Spleen (tissue), 11 donors: ENCODE results near the gene EIF2S3. TPM values are rescaled to one million over a fixed set of nuclear protein-coding genes. Genes with fewer than 3 reads are reported as not detected.

Experiments used
- DNase-seq: peaks from one replicate; pipeline ENCODE4 v3.0.0-alpha.2; 2020
- H3K27ac ChIP-seq, 8 donors: fragments of 200-600 bp; sonication (generic) in 7 of 8; 1 replicate in 4 of 8; 2 replicates in 4 of 8; pipeline versions ENCODE4 v1.5.0 to v1.8.0; 2016 to 2021; ENCODE audit warnings: inconsistent platforms in 4 of 8, mild to moderate bottlenecking in 4 of 8, moderate library complexity in 1 of 8
- H3K27me3 ChIP-seq, 7 donors: fragments of 200-600 bp; sonication (generic) in 6 of 7; replicated peaks in 1 of 7; 1 replicate in 4 of 7; 2 replicates in 3 of 7; pipeline versions ENCODE4 v1.5.0 to v1.8.0; 2016 to 2021; ENCODE audit warnings: inconsistent platforms in 3 of 7, mild to moderate bottlenecking in 1 of 7
- H3K36me3 ChIP-seq, 6 donors: fragments of 200-600 bp; sonication (generic) in 5 of 6; 1 replicate in 4 of 6; 2 replicates in 2 of 6; pipeline versions ENCODE4 v1.5.0 to v1.8.0; 2016 to 2021; ENCODE audit warnings: inconsistent platforms in 2 of 6
- H3K4me1 ChIP-seq, 6 donors: fragments of 200-600 bp; sonication (generic) in 5 of 6; 1 replicate in 3 of 6; 2 replicates in 3 of 6; pipeline versions ENCODE4 v1.5.0 to v1.8.0; 2016 to 2021; ENCODE audit warnings: inconsistent platforms in 3 of 6
- H3K4me3 ChIP-seq, 8 donors: fragments of 200-600 bp; sonication (generic) in 7 of 8; 1 replicate in 4 of 8; 2 replicates in 4 of 8; pipeline versions ENCODE4 v1.5.0 to v1.8.0; 2016 to 2021; ENCODE audit warnings: inconsistent platforms in 4 of 8, mild to moderate bottlenecking in 4 of 8, moderate library complexity in 2 of 8
- H3K9me3 ChIP-seq, 8 donors: fragments of 200-600 bp; sonication (generic) in 7 of 8; 1 replicate in 4 of 8; 2 replicates in 4 of 8; pipeline versions ENCODE4 v1.5.0 to v1.8.0; 2016 to 2021; ENCODE audit warnings: inconsistent platforms in 4 of 8
- CTCF ChIP-seq, 11 experiments: fragments of 200-600 bp in 7 of 11; fragments of 450-650 bp in 4 of 11; sonication (generic) in 4 of 11; IDR thresholded peaks in 8 of 11; conservative IDR thresholded peaks in 3 of 11; 1 replicate in 7 of 11; 2 replicates in 4 of 11; pipeline versions ENCODE4 v1.4.0 to v1.8.0; 2016 to 2021; ENCODE audit warnings: antibody characterized with exemption in 11 of 11, inconsistent platforms in 4 of 11, mild to moderate bottlenecking in 1 of 11
- POLR2A ChIP-seq, 3 donors: fragments of 450-650 bp; IDR thresholded peaks; one replicate each; pipeline ENCODE4 v1.5.1; 2017; ENCODE audit warnings: antibody characterized with exemption in 3 of 3, mild to moderate bottlenecking in 1 of 3
- POLR2AphosphoS5 ChIP-seq, 3 donors: sonication (generic); formaldehyde crosslinking; IDR thresholded peaks; one replicate each; pipeline ENCODE4 v1.5.1; 2017; ENCODE audit warnings: antibody characterized with exemption in 3 of 3
- WGBS, 5 donors: extraction: QIAGEN DNeasy Blood & Tissue Kit in 3 of 5; methylation state at CpG; one replicate each; pipeline versions ENCODE4 v1.1.5 to v1.1.7; 2013 to 2018; 5-methylcytosine and 5-hydroxymethylcytosine counted together
- intact Hi-C: fragments of 100-400 bp; cut with DNase I; formaldehyde crosslinking; loops from one replicate; pipeline ENCODE4 v1.15.0; 2023; ENCODE audit warnings: low total_unique reads
- polyA plus RNA-seq, 3 donors: library from polyadenylated mRNA; stranded (reverse); fragments of 200-250 nt; gene quantifications; one replicate each; pipeline ENCODE4 v1.2.1, GENCODE V29; 2013
- total RNA-seq, 7 donors: library from RNA; depleted of rRNA in 3 of 7; stranded (reverse); fragments of >200 nt in 3 of 7; fragmentation: NEBNext Ultra II Directional in 4 of 7; extraction: Animal tissue kit (Norgen Biotek cat#: 25700) in 4 of 7; gene quantifications; one replicate each; pipeline versions ENCODE4 v1.1.0 to v1.2.1, GENCODE V29; 2016 to 2021
- donor health status: healthy with polysubstance abuse.
- donor health status: DM: no; HTN: no; CAD: no; lungs with moderate emphysema.
- donor health status: DM: no; HTN: no; CAD: no.
- donor health status: Bipolar disorder and iron deficiency.
- donor health status: healthy.
- donor health status: DM: no; HTN: no; CAD: no.
- donor health status: DM: yes; HTN: yes; CAD: no.

Gene EIF2S3
- total and polyA plus RNA-seq, 10 donors, result 67.6 to 207 (median 133) TPM

DNA sequence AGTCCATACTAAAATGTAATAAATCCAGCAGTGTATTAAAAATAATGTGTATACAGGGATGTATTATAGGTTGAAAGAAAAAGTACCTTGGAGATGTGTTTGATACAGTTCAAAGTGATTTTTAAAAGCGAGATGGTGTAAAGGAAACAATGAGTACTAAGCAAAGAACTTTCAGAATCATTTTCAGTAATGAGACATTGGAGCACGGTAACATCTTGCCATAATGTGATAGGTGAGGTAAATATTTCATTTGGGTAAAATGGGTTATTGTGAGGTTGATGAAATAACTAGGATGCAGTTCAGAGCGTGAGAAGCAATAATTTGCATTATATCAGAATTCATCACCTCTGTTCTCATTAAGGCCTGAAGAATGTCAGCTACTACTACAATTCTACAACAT is 25.9 kb downstream of the EIF2S3 start:
- H3K36me3 ChIP-seq, result peaks cover 0 to 28% (median 4%) of the 10 kb centered on the region in 6 donors
- no peaks in the 10 kb centered on the region for H3K27me3 ChIP-seq
- no peak overlapping the region for H3K4me3 ChIP-seq
- TF ChIP-seq POLR2A (IDR thresholded peaks at IDR 0.05), result no peak
- TF ChIP-seq CTCF (IDR thresholded peaks at IDR 0.05 in 8 of 11, conservative IDR thresholded peaks at IDR 0.05 in 3 of 11), result no peak
- no peak for TF ChIP-seq POLR2AphosphoS5 (IDR thresholded peaks at IDR 0.05)
- H3K4me1 ChIP-seq, result no peaks in the 10 kb centered on the region
- H3K9me3 ChIP-seq, result no peaks in the 10 kb centered on the region
- WGBS, 5 donors, result 70 to 86% (median 77%) methylated on average over 3 of the region's 3 CpGs
- intact Hi-C loops, result loop anchor here (10.0 kb wide), 1 partner anchor 164 kb away; no protein-coding TSS in a partner anchor
- DNase-seq, result no peak
- H3K27ac ChIP-seq, result no peak overlapping the region

GRCh38 chrX:24081661-24082154 is 27.0 kb downstream of the EIF2S3 start:
- DNase-seq, result peak; percentile 81
- Histone ChIP-seq H3K27ac (no peak overlapping the region), H3K27me3 (no peaks in the 10 kb centered on the region), H3K36me3 (peaks cover 0 to 18% (median 4%) of the 10 kb centered on the region in 6 donors), H3K9me3 (no peaks in the 10 kb centered on the region), H3K4me3 (no peak overlapping the region), H3K4me1 (no peaks in the 10 kb centered on the region)
- WGBS, 5 donors, result 11 to 27% (median 16%) methylated on average over 8 to 14 of the region's 14 CpGs
- intact Hi-C loops, result loop anchor here (10.0 kb wide), 1 partner anchor 163 kb away; no protein-coding TSS in a partner anchor
- no peak for TF ChIP-seq POLR2A (IDR thresholded peaks at IDR 0.05)
- peak in 5 of 11 experiments; percentile 7 to 36 (median 35) for TF ChIP-seq CTCF (IDR thresholded peaks at IDR 0.05 in 8 of 11, conservative IDR thresholded peaks at IDR 0.05 in 3 of 11)
- peak; percentile 16 to 40 (median 23) for TF ChIP-seq POLR2AphosphoS5 (IDR thresholded peaks at IDR 0.05)

GRCh38 chrX:24082447-24082846 is 27.7 kb downstream of the EIF2S3 start:
- H3K36me3 ChIP-seq, result peaks cover 0 to 10% (median under 1%) of the 10 kb centered on the region in 6 donors
- no peak overlapping the region for H3K4me3 ChIP-seq
- no peak for TF ChIP-seq CTCF (IDR thresholded peaks at IDR 0.05 in 8 of 11, conservative IDR thresholded peaks at IDR 0.05 in 3 of 11)
- TF ChIP-seq POLR2AphosphoS5 (IDR thresholded peaks at IDR 0.05), result no peak
- TF ChIP-seq POLR2A (IDR thresholded peaks at IDR 0.05), result no peak
- no peaks in the 10 kb centered on the region for H3K9me3 ChIP-seq
- DNase-seq, result no peak
- no peaks in the 10 kb centered on the region for H3K4me1 ChIP-seq
- WGBS, 5 donors, result 77 to 93% (median 83%) methylated on average over 2 of the region's 2 CpGs
- no peak overlapping the region for H3K27ac ChIP-seq
- intact Hi-C loops, result loop anchor here (10.0 kb wide), 1 partner anchor 162 kb away; no protein-coding TSS in a partner anchor
- no peaks in the 10 kb centered on the region for H3K27me3 ChIP-seq

DNA sequence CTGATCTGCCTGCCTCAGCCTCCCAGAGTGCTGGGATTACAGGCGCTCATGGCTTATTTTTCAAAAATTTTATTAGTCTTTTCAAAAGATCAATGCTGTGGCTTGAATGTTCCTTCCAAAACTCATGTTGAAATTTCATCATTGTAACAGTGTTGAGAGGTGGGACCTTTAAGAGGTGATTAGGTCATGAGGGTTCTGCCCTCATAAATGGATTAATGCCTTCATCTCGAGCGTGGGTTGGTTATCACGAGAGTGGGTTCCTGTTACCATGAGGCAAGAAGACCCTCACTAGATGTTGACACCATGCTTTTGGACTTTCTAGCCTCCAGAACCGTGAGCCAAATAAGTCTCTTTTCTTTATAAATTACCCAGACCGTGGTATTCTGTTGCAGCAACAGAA is 30.3 kb downstream of the EIF2S3 start:
- 78 to 94% (median 85%) methylated on average over 6 of the region's 6 CpGs for WGBS, 5 donors

More for the DNA sequence above, 30.3 kb downstream of the EIF2S3 start:
- Histone ChIP-seq H3K27me3 (no peaks in the 10 kb centered on the region), H3K9me3 (no peaks in the 10 kb centered on the region), H3K27ac (no peak overlapping the region), H3K4me1 (no peaks in the 10 kb centered on the region), H3K36me3 (no peaks in the 10 kb centered on the region), H3K4me3 (no peak overlapping the region)
- DNase-seq, result no peak
- intact Hi-C loops, result loop anchor here (10.0 kb wide), 1 partner anchor 160 kb away; no protein-coding TSS in a partner anchor
- TF ChIP-seq POLR2A (IDR thresholded peaks at IDR 0.05) (no peak), POLR2AphosphoS5 (IDR thresholded peaks at IDR 0.05) (no peak), CTCF (IDR thresholded peaks at IDR 0.05 in 8 of 11, conservative IDR thresholded peaks at IDR 0.05 in 3 of 11) (no peak)
